Loucy (cell line): ENCODE data around the gene SCN3A.
A peak's percentile ranks its signal among the peaks of the same experiment; 100 is the strongest.

Experiments used
- H2AFZ ChIP-seq: fragments of 200-600 bp; sonication (generic); 2 replicates; pipeline ENCODE4 v1.6.0; 2016; ENCODE audit warnings: antibody characterized with exemption, mild to moderate bottlenecking, low read length, moderate library complexity
- H3F3A ChIP-seq: fragments of 200-600 bp; 2 replicates; pipeline ENCODE4 v1.6.0; 2016; ENCODE audit warnings: antibody characterized with exemption, low read depth, mild to moderate bottlenecking
- H3K27me3 ChIP-seq: fragments of 200-600 bp; sonication (generic); 2 replicates; pipeline ENCODE4 v1.6.1; 2014; ENCODE audit warnings: low read length, mild to moderate bottlenecking; ENCODE audit not compliant: insufficient read depth, poor library complexity, severe bottlenecking
- H3K36me3 ChIP-seq: fragments of 200-600 bp; sonication (generic); 2 replicates; pipeline ENCODE4 v1.6.1; 2016; ENCODE audit warnings: low read length; ENCODE audit not compliant: insufficient read depth
- H3K4me1 ChIP-seq: fragments of 200-600 bp; sonication (generic); 2 replicates; pipeline ENCODE4 v1.5.1; 2014; ENCODE audit warnings: low read length, mild to moderate bottlenecking; ENCODE audit not compliant: insufficient read depth, poor library complexity, severe bottlenecking
- H3K4me2 ChIP-seq: fragments of 200-600 bp; sonication (generic); 2 replicates; pipeline ENCODE4 v1.6.0; 2014; ENCODE audit warnings: antibody characterized with exemption, low read length, low read depth, mild to moderate bottlenecking; ENCODE audit not compliant: poor library complexity, severe bottlenecking
- H3K4me3 ChIP-seq: fragments of 200-600 bp; sonication (generic); 2 replicates; pipeline ENCODE4 v1.5.1; 2014; ENCODE audit warnings: low read length, mild to moderate bottlenecking, mixed read lengths; ENCODE audit not compliant: poor library complexity, severe bottlenecking
- H3K79me2 ChIP-seq: fragments of 200-600 bp; sonication (generic); 2 replicates; pipeline ENCODE4 v1.6.1; 2014; ENCODE audit warnings: low read length; ENCODE audit not compliant: insufficient read depth
- H3K9ac ChIP-seq: fragments of 200-600 bp; sonication (generic); 2 replicates; pipeline ENCODE4 v1.6.0; 2014; ENCODE audit warnings: mild to moderate bottlenecking, low read depth, low read length, moderate library complexity; ENCODE audit not compliant: poor library complexity, severe bottlenecking
- H3K9me2 ChIP-seq: fragments of 200-600 bp; sonication (generic); replicated peaks from 2 replicates; pipeline ENCODE4 v1.6.1; 2016; ENCODE audit warnings: low read depth, low read length, mixed read lengths
- H3K9me3 ChIP-seq: fragments of 200-600 bp; sonication (generic); 2 replicates; pipeline ENCODE4 v1.6.1; 2014; ENCODE audit warnings: mild to moderate bottlenecking, antibody characterized with exemption, low read length, low read depth; ENCODE audit not compliant: insufficient read depth
- H4K20me1 ChIP-seq: fragments of 200-600 bp; sonication (generic); 2 replicates; pipeline ENCODE4 v1.6.0; 2014; ENCODE audit warnings: antibody characterized with exemption, low read length, mild to moderate bottlenecking; ENCODE audit not compliant: insufficient read depth, poor library complexity, severe bottlenecking
- EZH2phosphoT487 ChIP-seq: fragments of 200-600 bp; IDR thresholded peaks from 2 replicates; pipeline ENCODE4 v1.6.1; 2018; ENCODE audit warnings: antibody characterized with exemption, mild to moderate bottlenecking, moderate library complexity, borderline replicate concordance
- TF ChIP-seq, protein P1 (sequence below): fragments of 200-600 bp; sonication (generic); conservative IDR thresholded peaks from 2 replicates; pipeline ENCODE4 v1.5.1; 2014; ENCODE audit warnings: mild to moderate bottlenecking, antibody characterized with exemption, low read length

The SCN3A gene

DNA sequence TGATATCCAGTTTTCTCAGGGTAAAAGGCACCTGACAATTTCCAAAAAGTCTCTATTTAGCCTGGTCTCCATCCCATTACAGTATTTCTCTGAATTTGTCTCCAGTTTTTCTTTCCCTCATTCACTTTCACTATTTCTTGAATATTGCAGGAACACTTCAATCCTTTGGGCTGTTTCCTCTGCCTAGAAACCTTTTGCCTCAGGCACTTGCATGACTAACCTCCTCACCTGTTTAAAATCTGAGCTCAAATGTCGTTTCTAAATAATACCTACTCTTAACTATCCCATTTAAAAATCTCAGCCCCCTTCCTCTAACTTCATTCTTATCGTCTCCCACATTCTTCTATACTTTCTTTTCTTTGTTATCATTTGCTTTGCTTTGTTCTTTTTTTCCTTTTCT, 44.4 kb upstream of the SCN3A start:
- no peak for TF ChIP-seq EZH2phosphoT487
- TF ChIP-seq, protein P1, sequence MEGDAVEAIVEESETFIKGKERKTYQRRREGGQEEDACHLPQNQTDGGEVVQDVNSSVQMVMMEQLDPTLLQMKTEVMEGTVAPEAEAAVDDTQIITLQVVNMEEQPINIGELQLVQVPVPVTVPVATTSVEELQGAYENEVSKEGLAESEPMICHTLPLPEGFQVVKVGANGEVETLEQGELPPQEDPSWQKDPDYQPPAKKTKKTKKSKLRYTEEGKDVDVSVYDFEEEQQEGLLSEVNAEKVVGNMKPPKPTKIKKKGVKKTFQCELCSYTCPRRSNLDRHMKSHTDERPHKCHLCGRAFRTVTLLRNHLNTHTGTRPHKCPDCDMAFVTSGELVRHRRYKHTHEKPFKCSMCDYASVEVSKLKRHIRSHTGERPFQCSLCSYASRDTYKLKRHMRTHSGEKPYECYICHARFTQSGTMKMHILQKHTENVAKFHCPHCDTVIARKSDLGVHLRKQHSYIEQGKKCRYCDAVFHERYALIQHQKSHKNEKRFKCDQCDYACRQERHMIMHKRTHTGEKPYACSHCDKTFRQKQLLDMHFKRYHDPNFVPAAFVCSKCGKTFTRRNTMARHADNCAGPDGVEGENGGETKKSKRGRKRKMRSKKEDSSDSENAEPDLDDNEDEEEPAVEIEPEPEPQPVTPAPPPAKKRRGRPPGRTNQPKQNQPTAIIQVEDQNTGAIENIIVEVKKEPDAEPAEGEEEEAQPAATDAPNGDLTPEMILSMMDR = no peak
- no peak overlapping the region for H3K4me3 ChIP-seq
- no peaks in the 10 kb centered on the region for H3K79me2 ChIP-seq
- H2AFZ ChIP-seq = peak overlapping the region; percentile 13; the same call in 1 of the 2 replicates
- H3K9me3 ChIP-seq = no peaks in the 10 kb centered on the region
- H3K4me1 ChIP-seq = no peaks in the 10 kb centered on the region
- no peaks in the 10 kb centered on the region for H4K20me1 ChIP-seq
- no peaks in the 10 kb centered on the region for H3F3A ChIP-seq
- no peaks in the 10 kb centered on the region for H3K9me2 ChIP-seq
- H3K9ac ChIP-seq = no peak overlapping the region
- no peaks in the 10 kb centered on the region for H3K27me3 ChIP-seq
- no peaks in the 10 kb centered on the region for H3K36me3 ChIP-seq
- H3K4me2 ChIP-seq = peak overlapping the region; percentile 34

DNA sequence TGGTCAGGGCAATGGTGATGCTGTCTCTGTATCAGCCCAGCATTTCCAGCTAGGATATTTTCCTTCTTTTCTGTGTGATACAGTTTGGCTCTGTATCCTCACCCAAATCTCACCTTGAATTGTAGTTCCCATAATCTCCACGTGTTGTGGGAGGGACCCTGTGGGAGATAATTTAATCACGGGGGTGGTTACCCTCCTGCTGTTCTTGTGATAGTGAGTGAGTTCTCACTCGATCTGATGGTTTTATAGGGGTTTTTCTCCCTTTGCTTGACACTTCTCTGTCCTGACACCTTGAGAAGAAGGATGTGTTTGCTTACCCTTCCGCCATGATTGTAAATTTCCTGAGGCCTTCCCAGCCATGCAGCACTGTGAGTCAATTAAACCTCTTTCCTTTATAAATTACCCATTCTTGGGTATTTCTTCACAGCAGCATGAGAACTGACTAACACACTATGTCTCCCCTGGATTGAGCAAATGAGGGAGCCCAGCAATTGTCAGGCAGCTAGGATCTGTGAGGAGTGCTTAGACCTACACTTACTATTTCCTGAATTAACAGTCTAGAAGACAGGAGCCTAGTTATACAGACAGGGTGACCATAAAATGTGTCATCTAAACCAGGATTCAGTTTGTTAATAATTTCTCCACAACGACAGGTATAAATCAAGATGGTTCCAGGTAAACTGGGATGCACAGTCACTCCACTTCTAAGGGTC, 41.4 kb upstream of the SCN3A start:
- Histone ChIP-seq H3K4me2 (no peak overlapping the region), H3K4me3 (no peak overlapping the region)
- TF ChIP-seq, protein P1 = no peak
- no peak for TF ChIP-seq EZH2phosphoT487

DNA sequence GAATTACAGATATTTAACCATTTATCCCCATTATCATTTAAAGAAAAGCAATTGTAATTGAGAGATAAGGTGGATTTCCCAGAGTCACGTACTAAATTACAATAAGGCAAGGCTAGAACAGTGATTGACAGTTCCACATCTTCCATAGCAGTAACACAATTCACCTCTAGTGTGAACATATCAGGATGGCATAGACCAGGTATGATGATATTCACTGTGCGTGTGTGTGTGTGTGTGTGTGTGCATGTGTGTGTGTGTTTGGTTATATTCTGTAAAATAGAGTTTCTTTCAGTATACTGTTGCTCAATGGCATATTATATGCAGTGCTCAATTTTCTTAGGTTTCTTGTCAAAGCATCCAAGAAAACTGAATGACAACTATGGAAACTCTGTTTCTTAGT, 37.1 kb upstream of the SCN3A start:
- 0 out of 2 replicates have a peak, but pooled peaks cover 2% of the 10 kb centered on the region for H3F3A ChIP-seq
- TF ChIP-seq, protein P1 = no peak
- no peak for TF ChIP-seq EZH2phosphoT487
- no peak overlapping the region for H2AFZ ChIP-seq

More for the DNA sequence above, 41.4 kb upstream of the SCN3A start:
- Histone ChIP-seq H3K9me2 (no peaks in the 10 kb centered on the region), H4K20me1 (no peaks in the 10 kb centered on the region), H3K36me3 (no peaks in the 10 kb centered on the region), H3K27me3 (no peaks in the 10 kb centered on the region), H3K9me3 (no peaks in the 10 kb centered on the region), H3F3A (no peaks in the 10 kb centered on the region), H3K4me1 (no peaks in the 10 kb centered on the region), H3K9ac (no peak overlapping the region), H2AFZ (no peak overlapping the region), H3K79me2 (no peaks in the 10 kb centered on the region)

More for the DNA sequence above, 37.1 kb upstream of the SCN3A start:
- no peaks in the 10 kb centered on the region for H3K4me1 ChIP-seq
- H3K79me2 ChIP-seq = no peaks in the 10 kb centered on the region
- no peaks in the 10 kb centered on the region for H3K9me2 ChIP-seq
- H3K27me3 ChIP-seq = no peaks in the 10 kb centered on the region
- no peak overlapping the region for H3K4me3 ChIP-seq
- no peak overlapping the region for H3K4me2 ChIP-seq
- H3K36me3 ChIP-seq = no peaks in the 10 kb centered on the region
- H4K20me1 ChIP-seq = no peaks in the 10 kb centered on the region
- H3K9ac ChIP-seq = no peak overlapping the region
- no peaks in the 10 kb centered on the region for H3K9me3 ChIP-seq
